CMK (cell line): ENCODE measurements around the gene RPL27.
A peak's percentile ranks its signal among the peaks of the same experiment; 100 is the strongest.
"Not testable (repeated sequence)": the region's sequence is repeated elsewhere in the genome, so short reads cannot be mapped to it uniquely, and the experiment has no call there.

Experiments
- DNase-seq: peaks from one replicate; pipeline ENCODE4 v3.0.0-alpha.2; 2010; ENCODE audit warnings: low read depth

Gene RPL27

GRCh38 chr17:42997984-42998938 is at the start of gene RPL27:
TSS of gene RPL27 (plus strand) at chr17:42998419. CDS start at chr17:42998751, 332 bp downstream.
- peak; percentile 99 for DNase-seq

GRCh38 chr17:42950044-42950783 is 48.0 kb upstream of the RPL27 start:
- DNase-seq = no peak

- DNase-seq = no peak
These were observed 44.5 kb upstream of the RPL27 start for GRCh38 chr17:42953669-42954068.

- DNase-seq = peak; percentile 87
These were observed 33.9 kb upstream of the RPL27 start, which contains the start of gene AARSD1 for GRCh38 chr17:42964161-42964932. TSS of gene AARSD1 (minus strand) at chr17:42964454. CDS start at chr17:42964440, 14 bp downstream.

GRCh38 chr17:42967925-42968324 is 30.3 kb upstream of the RPL27 start:
- DNase-seq = no peak

- no peak for DNase-seq
These were observed 29.1 kb upstream of the RPL27 start for GRCh38 chr17:42969001-42969581.

GRCh38 chr17:42971589-42971988 is 26.6 kb upstream of the RPL27 start:
- DNase-seq = no peak

GRCh38 chr17:42973323-42973722 is 24.9 kb upstream of the RPL27 start:
- DNase-seq = not testable (repeated sequence)

GRCh38 chr17:42975265-42975664 is 23.0 kb upstream of the RPL27 start:
- DNase-seq = no peak

- not testable (repeated sequence) for DNase-seq
These were observed 22.5 kb upstream of the RPL27 start for GRCh38 chr17:42975701-42976100.

GRCh38 chr17:42979511-42980273 is 18.5 kb upstream of the RPL27 start, which contains the start of gene PTGES3L:
TSS of gene PTGES3L (minus strand) at chr17:42980080. CDS start at chr17:42980053, 27 bp downstream.
- no peak for DNase-seq

GRCh38 chr17:42980274-42980765 is 17.9 kb upstream of the RPL27 start, which contains the start of gene RUNDC1:
TSS of gene RUNDC1 (plus strand) at chr17:42980565. CDS start at chr17:42980577, 12 bp downstream.
- DNase-seq = peak; percentile 72

GRCh38 chr17:42980766-42981397 is 17.3 kb upstream of the RPL27 start:
- DNase-seq = no peak

GRCh38 chr17:42982266-42982665 is 16.0 kb upstream of the RPL27 start:
- no peak for DNase-seq

- no peak for DNase-seq
These were observed 13.0 kb upstream of the RPL27 start for GRCh38 chr17:42985225-42985624.

- no peak for DNase-seq
These were observed 9.1 kb upstream of the RPL27 start for GRCh38 chr17:42989141-42989540.

- DNase-seq = no peak
These were observed 8.2 kb upstream of the RPL27 start for GRCh38 chr17:42989726-42990652.

GRCh38 chr17:42991471-42991870 is 6.7 kb upstream of the RPL27 start:
- DNase-seq = no peak

GRCh38 chr17:42992872-42993271 is 5.3 kb upstream of the RPL27 start:
- no peak for DNase-seq
